ENCODE data around the gene BCAS3.

DNA sequence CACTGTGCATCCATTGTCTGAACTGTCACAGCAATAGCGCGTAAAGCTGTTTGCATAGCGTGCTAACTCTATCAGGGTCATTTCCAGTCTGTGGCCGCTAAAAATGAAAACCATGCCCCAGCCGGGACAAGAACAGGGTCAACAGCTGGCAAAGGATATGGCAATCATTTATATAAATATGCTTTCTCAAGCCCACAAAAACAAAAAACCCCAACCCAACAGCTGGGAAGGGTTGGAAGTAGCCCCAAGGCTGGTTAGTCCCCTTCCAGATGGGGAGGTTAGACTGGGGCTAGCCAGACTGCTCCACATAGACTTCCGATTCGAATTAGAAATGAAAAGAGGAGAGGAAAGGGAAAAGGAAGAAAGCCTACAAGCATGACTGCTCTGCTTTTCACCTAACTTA is 518.7 kb downstream of the BCAS3 start:
- TF ChIP-seq EZH2 (IDR thresholded peaks at IDR 0.05; ENCODE audit: insufficient read depth, poor library complexity, severe bottlenecking) (no peak), EZH2phosphoT487 (IDR thresholded peaks at IDR 0.05; ENCODE audit: insufficient read depth, low read depth) (no peak)
